Pancreas (tissue), 10 donors: ENCODE data around the gene DLG2. TPM values are rescaled to one million over a fixed set of nuclear protein-coding genes. Genes with fewer than 3 reads are reported as not detected.

Experiments
- ATAC-seq, 4 donors: fragments of 200-7000 bp; cut with Tn5 transposase; one replicate each; pipeline versions ENCODE4 v1.8.0 to v1.9.1; 2020; ENCODE audit warnings: mild to moderate bottlenecking in 4 of 4, moderate library complexity in 4 of 4
- DNase-seq, 6 donors: peaks; one replicate each; pipeline ENCODE4 v3.0.0-alpha.2; 2020
- FAIRE-seq: peaks from 2 replicates; lab custom pipeline; 2012; peaks lifted over from hg19 to GRCh38; lab: Jason Lieb, UNC
- H3K27ac ChIP-seq, 4 donors: fragments of 200-600 bp; sonication (generic); 1 replicate in 3 of 4; 2 replicates in 1 of 4; pipeline versions ENCODE4 v1.5.0 to v1.8.0; 2020
- H3K27me3 ChIP-seq, 4 donors: fragments of 200-600 bp; one replicate each; pipeline ENCODE4 v1.8.0; 2021
- H3K36me3 ChIP-seq, 3 donors: fragments of 200-600 bp; sonication (generic) in 1 of 3; one replicate each; pipeline versions ENCODE4 v1.5.0 to v1.8.0; 2020 to 2021
- H3K4me1 ChIP-seq, 3 donors: fragments of 200-600 bp; one replicate each; pipeline ENCODE4 v1.8.0; 2021
- H3K4me3 ChIP-seq, 4 donors: fragments of 200-600 bp; sonication (generic) in 2 of 4; one replicate each; pipeline versions ENCODE4 v1.5.0 to v1.8.0; 2020 to 2021
- H3K9me3 ChIP-seq, 4 donors: fragments of 200-600 bp; one replicate each; pipeline ENCODE4 v1.8.0; 2021
- CTCF ChIP-seq, 4 donors: fragments of 200-600 bp; sonication (generic) in 3 of 4; IDR thresholded peaks; one replicate each; pipeline versions ENCODE4 v1.5.0 to v1.8.0; 2021; ENCODE audit warnings: antibody characterized with exemption in 4 of 4
- WGBS, 2 donors: extraction: QIAGEN DNeasy Blood & Tissue Kit; methylation state at CpG; one replicate each; pipeline ENCODE4 v1.1.7; 2013; 5-methylcytosine and 5-hydroxymethylcytosine counted together
- intact Hi-C, 3 donors: fragments of 100-400 bp; cut with DNase I; formaldehyde crosslinking; loops; one replicate each; pipeline versions ENCODE4 v1.11.1 to v1.14.2; 2022
- polyA plus RNA-seq, 2 donors: library from polyadenylated mRNA; stranded (reverse); fragments of 200-250 nt; gene quantifications; one replicate each; pipeline ENCODE4 v1.2.3, GENCODE V29; 2013
- total RNA-seq, 6 donors: library from RNA; stranded (reverse); fragmentation: NEBNext Ultra II Directional in 4 of 6; extraction: Animal tissue kit (Norgen Biotek cat#: 25700) in 4 of 6; gene quantifications; one replicate each; pipeline versions ENCODE4 v1.2.1 to v1.2.4, GENCODE V29; 2021 to 2023
- donor health status: healthy with polysubstance abuse.
- donor health status: DM: no; HTN: no; CAD: no; lungs with moderate emphysema.
- donor health status: DM: no; HTN: no; CAD: no.
- donor health status: control.
- donor health status: control.
- donor health status: Bipolar disorder and iron deficiency.
- donor health status: DM: yes; HTN: yes; CAD: no.
- donor health status: DM: no; HTN: no; CAD: no.
- donor health status: DM: no; HTN: no; CAD: no.
- donor health status: DM: yes; HTN: yes; CAD: no.

Gene DLG2
- total and polyA plus RNA-seq, 8 donors: 1.2 to 5.4 (median 3.6) TPM

GRCh38 chr11:84685149-84685548, 942.0 kb downstream of the DLG2 start:
- Histone ChIP-seq H3K4me3 (no peak overlapping the region), H3K36me3 (no peaks in the 10 kb centered on the region), H3K9me3 (no peaks in the 10 kb centered on the region), H3K4me1 (no peaks in the 10 kb centered on the region), H3K27me3 (no peaks in the 10 kb centered on the region), H3K27ac (no peak overlapping the region)
- DNase-seq (no peak), ATAC-seq (no peak), FAIRE-seq (no peak)
- no peak for TF ChIP-seq CTCF (IDR thresholded peaks at IDR 0.05)
- intact Hi-C loops: no loop called here

DNA sequence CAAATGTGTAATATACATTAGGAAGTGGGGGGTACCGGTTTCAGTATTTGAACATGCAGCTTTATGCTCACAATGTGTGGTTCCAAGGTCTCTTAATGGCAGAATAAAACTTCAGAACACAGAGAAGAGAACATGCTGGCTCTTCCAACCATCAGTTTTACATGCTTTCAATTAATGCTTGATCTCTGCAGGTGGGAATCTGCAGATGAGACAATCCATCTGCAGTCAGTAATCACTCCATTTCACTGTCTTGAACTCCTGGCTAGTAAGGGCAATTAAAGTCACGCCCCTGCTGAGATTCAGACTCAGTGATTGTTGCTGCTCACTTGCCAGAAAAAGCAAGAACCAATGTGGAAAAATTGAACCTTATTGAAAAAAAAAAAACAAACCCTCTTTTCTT, 945.7 kb downstream of the DLG2 start:
- Histone ChIP-seq H3K36me3 (no peaks in the 10 kb centered on the region), H3K4me1 (no peaks in the 10 kb centered on the region), H3K9me3 (no peaks in the 10 kb centered on the region), H3K27ac (no peak overlapping the region), H3K27me3 (no peaks in the 10 kb centered on the region), H3K4me3 (no peak overlapping the region)
- DNase-seq (no peak), ATAC-seq (no peak), FAIRE-seq (no peak)
- TF ChIP-seq CTCF (IDR thresholded peaks at IDR 0.05): no peak
- 77 to 87% methylated on average over 2 of the region's 2 CpGs for WGBS, 2 donors
- intact Hi-C loops: no loop called here

GRCh38 chr11:84675396-84676025, 951.6 kb downstream of the DLG2 start:
- Histone ChIP-seq H3K4me3 (no peak overlapping the region), H3K36me3 (no peaks in the 10 kb centered on the region), H3K4me1 (peaks cover 0 to 3% (median 0%) of the 10 kb centered on the region in 3 donors), H3K9me3 (no peaks in the 10 kb centered on the region), H3K27me3 (no peaks in the 10 kb centered on the region), H3K27ac (no peak overlapping the region)
- TF ChIP-seq CTCF (IDR thresholded peaks at IDR 0.05): no peak
- no peak for FAIRE-seq
- no peak for ATAC-seq
- DNase-seq: no peak
- whole genome bisulfite sequencing, 2 donors: 74 to 75% methylated on average over 5 of the region's 5 CpGs
- intact Hi-C loops: no loop called here

DNA sequence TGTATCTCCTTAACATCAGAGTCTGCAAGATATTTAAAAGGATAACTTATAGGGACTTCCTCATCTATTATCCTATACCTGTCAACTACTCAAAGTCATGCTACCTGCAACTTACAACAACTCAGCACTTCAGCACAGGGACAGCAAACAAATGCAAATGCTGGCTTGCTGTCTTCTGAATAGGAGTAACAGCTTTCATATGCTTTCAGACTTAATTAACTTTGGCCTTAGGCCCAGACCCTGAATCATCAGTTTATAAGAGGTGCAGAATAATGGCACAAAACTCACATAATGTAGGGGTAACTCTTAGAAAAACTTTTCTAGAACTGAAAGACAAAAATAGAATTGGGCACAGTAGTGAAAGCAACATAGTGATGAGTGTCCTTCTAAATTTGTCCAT, 953.4 kb downstream of the DLG2 start:
- H3K27ac ChIP-seq: no peak overlapping the region
- H3K4me1 ChIP-seq: peaks cover 0 to 3% (median 0%) of the 10 kb centered on the region in 3 donors
- intact Hi-C loops: no loop called here
- ATAC-seq: peak in 1 of 4 donors; percentile 50
- H3K4me3 ChIP-seq: no peak overlapping the region
- no peak for TF ChIP-seq CTCF (IDR thresholded peaks at IDR 0.05)
- H3K27me3 ChIP-seq: no peaks in the 10 kb centered on the region
- H3K36me3 ChIP-seq: no peaks in the 10 kb centered on the region
- no peak for DNase-seq
- no peaks in the 10 kb centered on the region for H3K9me3 ChIP-seq
- no peak for FAIRE-seq

DNA sequence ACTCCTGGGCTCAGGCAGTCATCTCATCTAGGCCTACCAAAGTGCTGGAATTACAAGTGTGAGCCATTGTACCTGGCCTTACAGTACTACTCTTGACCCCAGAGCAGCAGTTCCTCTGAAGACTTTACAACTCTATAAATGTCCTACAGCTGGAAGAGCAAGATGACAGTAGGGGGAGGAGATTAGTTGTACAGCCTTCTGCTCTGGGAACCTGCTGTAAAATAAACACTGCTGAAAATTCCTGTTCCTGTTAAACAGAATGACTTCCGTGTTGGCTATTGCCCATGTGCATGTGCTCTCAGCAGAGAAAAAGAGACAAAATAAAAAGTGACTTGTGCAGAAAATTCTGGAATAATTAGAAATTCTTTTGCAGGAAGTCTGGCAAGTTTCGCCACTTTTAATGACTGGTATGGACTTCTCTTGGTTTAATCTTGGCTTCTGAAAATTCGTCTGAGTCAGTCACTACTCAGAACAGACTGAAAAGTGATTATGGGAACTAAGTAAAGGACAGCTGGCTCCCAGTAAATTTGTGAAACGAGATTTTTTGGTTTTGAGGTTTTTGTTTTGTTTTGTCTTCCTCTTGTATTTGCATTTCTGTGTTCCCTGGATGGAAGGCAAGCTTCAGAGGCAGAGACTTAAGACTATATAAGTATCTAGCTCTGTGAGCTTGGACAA, 955.7 kb downstream of the DLG2 start:
- FAIRE-seq (peak; percentile 67), ATAC-seq (peak; percentile 75 to 85 (median 79)), DNase-seq (peak in 1 of 6 donors; percentile 2)
- Histone ChIP-seq H3K36me3 (no peaks in the 10 kb centered on the region), H3K4me3 (no peak overlapping the region), H3K27ac (no peak overlapping the region), H3K27me3 (no peaks in the 10 kb centered on the region), H3K9me3 (no peaks in the 10 kb centered on the region), H3K4me1 (peaks cover 0 to 3% (median 0%) of the 10 kb centered on the region in 3 donors)
- TF ChIP-seq CTCF (IDR thresholded peaks at IDR 0.05): no peak
- intact Hi-C loops: no loop called here
- WGBS, 2 donors: 39% methylated on average over 4 of the region's 4 CpGs
